HG03457 (cell line): ENCODE results near the gene THAP5.
"Not testable (repeated sequence)": the region's sequence is repeated elsewhere in the genome, so short reads cannot be mapped to it uniquely, and the experiment has no call there.

Experiments
- ATAC-seq: cut with Tn5 transposase; IDR thresholded peaks from one replicate; pipeline ENCODE4 v1.9.1; 2021; ENCODE audit warnings: moderate number of reproducible peaks; ENCODE audit not compliant: unreplicated experiment

The THAP5 gene

GRCh38 chr7:108585843-108586242 is 16.3 kb upstream of the THAP5 start:
- ATAC-seq = no peak

GRCh38 chr7:108584211-108584610 is 14.7 kb upstream of the THAP5 start:
- ATAC-seq = no peak

GRCh38 chr7:108581655-108582491 is 12.4 kb upstream of the THAP5 start:
- ATAC-seq = no peak

GRCh38 chr7:108580298-108580697 is 10.8 kb upstream of the THAP5 start:
- no peak for ATAC-seq

GRCh38 chr7:108578937-108579336 is 9.4 kb upstream of the THAP5 start:
- no peak for ATAC-seq

GRCh38 chr7:108576116-108576515 is 6.6 kb upstream of the THAP5 start:
- no peak for ATAC-seq

- ATAC-seq = no peak
Measured at GRCh38 chr7:108575156-108575555, 5.7 kb upstream of the THAP5 start.

GRCh38 chr7:108572480-108572879 is 3.0 kb upstream of the THAP5 start:
- no peak for ATAC-seq

- ATAC-seq = no peak
Measured at GRCh38 chr7:108570146-108570755, 745 bp upstream of the THAP5 start.

GRCh38 chr7:108568801-108569380 is 615 bp downstream of the THAP5 start:
- no peak for ATAC-seq

GRCh38 chr7:108565987-108566386 is 3.5 kb downstream of the THAP5 start:
- no peak for ATAC-seq

GRCh38 chr7:108561047-108561619 is 8.4 kb downstream of the THAP5 start:
- ATAC-seq = no peak

GRCh38 chr7:108559253-108559652 is 10.3 kb downstream of the THAP5 start:
- no peak for ATAC-seq

- ATAC-seq = no peak
Measured at GRCh38 chr7:108557617-108558016, 11.9 kb downstream of the THAP5 start.

- ATAC-seq = no peak
Measured at GRCh38 chr7:108557191-108557590, 12.3 kb downstream of the THAP5 start.

- ATAC-seq = not testable (repeated sequence)
Measured at GRCh38 chr7:108556665-108557064, 12.8 kb downstream of the THAP5 start.

- not testable (repeated sequence) for ATAC-seq
Measured at GRCh38 chr7:108548141-108548896, 21.2 kb downstream of the THAP5 start.

- no peak for ATAC-seq
Measured at GRCh38 chr7:108541478-108541877, 28.0 kb downstream of the THAP5 start.

GRCh38 chr7:108538685-108539084 is 30.8 kb downstream of the THAP5 start:
- not testable (repeated sequence) for ATAC-seq

GRCh38 chr7:108538236-108538635 is 31.3 kb downstream of the THAP5 start:
- not testable (repeated sequence) for ATAC-seq

GRCh38 chr7:108537229-108537628 is 32.3 kb downstream of the THAP5 start:
- no peak for ATAC-seq
